Measurements from ENCODE around the gene MAZ. TPM values are rescaled to one million over a fixed set of nuclear protein-coding genes. Genes with fewer than 3 reads are reported as not detected.
A peak's percentile ranks its signal among the peaks of the same experiment; 100 is the strongest.

The MAZ gene
- polyA plus RNA-seq, 3 donors: 14.2 to 137 (median 18.8) TPM

DNA sequence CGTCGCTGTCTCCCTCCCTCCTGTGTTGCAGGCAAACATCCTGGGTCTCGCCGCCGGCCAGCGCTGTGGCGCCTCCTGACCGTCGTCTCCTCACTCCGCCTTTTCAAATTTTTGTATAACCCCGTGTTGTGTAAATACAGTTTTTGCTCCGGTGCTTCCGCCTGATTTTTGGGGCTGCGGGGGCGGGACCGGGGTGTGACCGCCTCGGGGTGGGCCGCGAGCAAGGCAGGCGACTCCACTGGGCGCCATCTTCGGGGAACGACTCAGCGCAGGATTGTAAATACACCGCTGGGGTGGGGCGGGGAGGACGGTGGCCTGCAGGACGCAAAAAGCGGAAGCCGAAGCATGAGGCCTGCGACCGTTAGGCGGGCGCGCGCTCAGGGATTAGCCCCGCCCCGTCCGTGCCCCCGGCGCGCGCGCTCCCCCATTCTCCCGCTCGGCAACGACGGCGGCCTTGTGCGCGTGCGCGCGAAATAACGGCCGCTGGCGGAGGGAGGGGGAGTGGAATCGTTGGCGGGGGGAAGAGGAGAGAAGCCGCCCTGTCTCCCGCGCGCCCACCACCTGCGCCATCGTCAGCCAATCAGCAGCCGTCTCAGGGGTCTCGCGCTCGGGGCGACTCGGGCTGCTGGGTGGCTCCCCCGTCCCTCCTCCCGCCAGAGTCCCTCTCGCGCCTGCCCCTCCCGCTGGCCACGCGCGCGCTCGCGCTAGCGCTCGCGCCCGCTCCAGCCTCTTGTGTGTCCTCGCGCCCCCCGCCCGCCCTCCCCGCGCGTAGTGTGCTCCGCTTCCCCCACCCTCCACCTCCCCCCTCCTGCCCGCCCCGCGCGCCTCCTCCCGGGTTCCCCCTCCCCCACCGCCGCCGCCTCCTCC, 864 bp upstream of the MAZ start:
- peak overlapping the region; percentile 85 for H2AFZ ChIP-seq (ENCODE audit: insufficient read depth, low read depth, low read length, poor library complexity, severe bottlenecking)
- H3K4me2 ChIP-seq (replicated peaks; ENCODE audit: extremely low read depth, low read length, poor library complexity, severe bottlenecking): peak overlapping the region; percentile 84
- Mint-ChIP-seq H3K27me3 (ENCODE audit: low read depth in 3 of 3) (peaks cover 0 to 4% (median 2%) of the 10 kb centered on the region in 3 donors), H3K4me3 (peak overlapping the region; percentile 99), H3K9me3 (peaks cover 0 to 1% (median 0%) of the 10 kb centered on the region in 7 donors), H3K4me1 (peaks cover 38% of the 10 kb centered on the region), H3K27ac (peak overlapping the region; percentile 95 to 99 (median 97)), H3K36me3 (peaks cover 29 to 42% of the 10 kb centered on the region in 2 donors)
- H3K9me3 ChIP-seq (replicated peaks in 1 of 2; ENCODE audit: control insufficient read depth in 1 of 2, insufficient read depth in 1 of 2, low read length in 2 of 2): no peaks in the 10 kb centered on the region
- intact Hi-C loops (cut with micrococcal nuclease): loop anchor here in 1 of 2 donors (2.0 to 5.0 kb wide), 3 partner anchors 15 to 57 kb away; partner anchors contain the start of genes CDIPT and KIF22
- WGBS (ENCODE audit: insufficient coverage): under 1% methylated on average over 71 of the region's 103 CpGs
- H3K36me3 ChIP-seq (replicated peaks in 1 of 2; ENCODE audit: control insufficient read depth in 1 of 2, insufficient read depth in 2 of 2, low read length in 2 of 2): peaks cover 18 to 40% of the 10 kb centered on the region in 2 donors
- peaks cover 27% of the 10 kb centered on the region for H3K79me2 ChIP-seq (ENCODE audit: insufficient read depth, low read length)
- TF ChIP-seq, protein P1, sequence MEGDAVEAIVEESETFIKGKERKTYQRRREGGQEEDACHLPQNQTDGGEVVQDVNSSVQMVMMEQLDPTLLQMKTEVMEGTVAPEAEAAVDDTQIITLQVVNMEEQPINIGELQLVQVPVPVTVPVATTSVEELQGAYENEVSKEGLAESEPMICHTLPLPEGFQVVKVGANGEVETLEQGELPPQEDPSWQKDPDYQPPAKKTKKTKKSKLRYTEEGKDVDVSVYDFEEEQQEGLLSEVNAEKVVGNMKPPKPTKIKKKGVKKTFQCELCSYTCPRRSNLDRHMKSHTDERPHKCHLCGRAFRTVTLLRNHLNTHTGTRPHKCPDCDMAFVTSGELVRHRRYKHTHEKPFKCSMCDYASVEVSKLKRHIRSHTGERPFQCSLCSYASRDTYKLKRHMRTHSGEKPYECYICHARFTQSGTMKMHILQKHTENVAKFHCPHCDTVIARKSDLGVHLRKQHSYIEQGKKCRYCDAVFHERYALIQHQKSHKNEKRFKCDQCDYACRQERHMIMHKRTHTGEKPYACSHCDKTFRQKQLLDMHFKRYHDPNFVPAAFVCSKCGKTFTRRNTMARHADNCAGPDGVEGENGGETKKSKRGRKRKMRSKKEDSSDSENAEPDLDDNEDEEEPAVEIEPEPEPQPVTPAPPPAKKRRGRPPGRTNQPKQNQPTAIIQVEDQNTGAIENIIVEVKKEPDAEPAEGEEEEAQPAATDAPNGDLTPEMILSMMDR (IDR thresholded peaks at IDR 0.05): no peak
- peak; percentile 96 to 98 (median 97) for DNase-seq
- peaks cover 45 to 52% of the 10 kb centered on the region in 2 donors for H3K4me1 ChIP-seq (ENCODE audit: control insufficient read depth in 1 of 2, insufficient read depth in 2 of 2, low read length in 2 of 2)
- peak overlapping the region; percentile 69 to 86 for H3K27ac ChIP-seq (ENCODE audit: low read depth in 1 of 2, low read length in 2 of 2)
- H4K20me1 ChIP-seq (ENCODE audit: insufficient read depth, low read length): peaks cover 29% of the 10 kb centered on the region
- peak overlapping the region; percentile 79 for H3K9ac ChIP-seq (ENCODE audit: insufficient read depth, low read length, poor library complexity, severe bottlenecking)
- H3K4me3 ChIP-seq (replicated peaks in 1 of 3; ENCODE audit: low read depth in 2 of 3, low read length in 3 of 3): peak overlapping the region; percentile 55 to 88 (median 79)
- H3K27me3 ChIP-seq (ENCODE audit: control insufficient read depth in 2 of 2, insufficient read depth in 2 of 2, low read length in 2 of 2): no peaks in the 10 kb centered on the region

DNA sequence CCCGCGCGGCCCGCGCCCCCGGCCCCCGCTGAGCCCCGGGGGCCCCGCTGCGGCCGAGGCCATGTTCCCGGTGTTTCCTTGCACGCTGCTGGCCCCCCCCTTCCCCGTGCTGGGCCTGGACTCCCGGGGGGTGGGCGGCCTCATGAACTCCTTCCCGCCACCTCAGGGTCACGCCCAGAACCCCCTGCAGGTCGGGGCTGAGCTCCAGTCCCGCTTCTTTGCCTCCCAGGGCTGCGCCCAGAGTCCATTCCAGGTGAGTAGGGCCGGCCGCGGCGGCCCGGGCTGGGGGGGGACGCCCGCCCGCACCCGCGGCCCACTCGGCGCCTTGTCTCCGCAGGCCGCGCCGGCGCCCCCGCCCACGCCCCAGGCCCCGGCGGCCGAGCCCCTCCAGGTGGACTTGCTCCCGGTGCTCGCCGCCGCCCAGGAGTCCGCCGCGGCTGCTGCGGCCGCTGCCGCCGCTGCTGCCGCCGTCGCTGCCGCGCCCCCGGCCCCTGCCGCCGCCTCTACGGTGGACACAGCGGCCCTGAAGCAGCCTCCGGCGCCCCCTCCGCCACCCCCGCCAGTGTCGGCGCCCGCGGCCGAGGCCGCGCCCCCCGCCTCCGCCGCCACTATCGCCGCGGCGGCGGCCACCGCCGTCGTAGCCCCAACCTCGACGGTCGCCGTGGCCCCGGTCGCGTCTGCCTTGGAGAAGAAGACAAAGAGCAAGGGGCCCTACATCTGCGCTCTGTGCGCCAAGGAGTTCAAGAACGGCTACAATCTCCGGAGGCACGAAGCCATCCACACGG, 504 bp downstream of the MAZ start:
- Histone ChIP-seq H3K27me3 (ENCODE audit: control insufficient read depth in 2 of 2, insufficient read depth in 2 of 2, low read length in 2 of 2) (peaks cover 0 to 5% of the 10 kb centered on the region in 2 donors), H3K9me3 (replicated peaks in 1 of 2; ENCODE audit: control insufficient read depth in 1 of 2, insufficient read depth in 1 of 2, low read length in 2 of 2) (no peaks in the 10 kb centered on the region), H3K9ac (ENCODE audit: insufficient read depth, low read length, poor library complexity, severe bottlenecking) (peak overlapping the region; percentile 63), H2AFZ (ENCODE audit: insufficient read depth, low read depth, low read length, poor library complexity, severe bottlenecking) (peak overlapping the region; percentile 56), H3K4me1 (ENCODE audit: control insufficient read depth in 1 of 2, insufficient read depth in 2 of 2, low read length in 2 of 2) (peaks cover 58 to 66% of the 10 kb centered on the region in 2 donors), H3K79me2 (ENCODE audit: insufficient read depth, low read length) (peaks cover 27% of the 10 kb centered on the region), H3K36me3 (replicated peaks in 1 of 2; ENCODE audit: control insufficient read depth in 1 of 2, insufficient read depth in 2 of 2, low read length in 2 of 2) (peaks cover 13 to 30% of the 10 kb centered on the region in 2 donors), H3K4me2 (replicated peaks; ENCODE audit: extremely low read depth, low read length, poor library complexity, severe bottlenecking) (peak overlapping the region; percentile 76), H3K4me3 (replicated peaks in 1 of 3; ENCODE audit: low read depth in 2 of 3, low read length in 3 of 3) (peak overlapping the region; percentile 43 to 78 (median 68)), H4K20me1 (ENCODE audit: insufficient read depth, low read length) (peaks cover 36% of the 10 kb centered on the region), H3K27ac (ENCODE audit: low read depth in 1 of 2, low read length in 2 of 2) (peak overlapping the region; percentile 84)
- peak overlapping the region; percentile 85 to 96 (median 93) for H3K27ac Mint-ChIP-seq
- peaks cover 20 to 31% of the 10 kb centered on the region in 2 donors for H3K36me3 Mint-ChIP-seq
- peaks cover 50% of the 10 kb centered on the region for H3K4me1 Mint-ChIP-seq
- TF ChIP-seq, protein P1 (IDR thresholded peaks at IDR 0.05): no peak
- under 1% methylated on average over 99 of the region's 99 CpGs for WGBS (ENCODE audit: insufficient coverage)
- peaks cover 0 to 5% (median 0%) of the 10 kb centered on the region in 7 donors for H3K9me3 Mint-ChIP-seq
- intact Hi-C loops (cut with micrococcal nuclease): loop anchor here in 1 of 2 donors (5.0 kb wide), 1 partner anchor 40 kb away; no protein-coding TSS in a partner anchor
- peak overlapping the region; percentile 76 to 89 for H3K4me3 Mint-ChIP-seq
- DNase-seq: no peak
- H3K27me3 Mint-ChIP-seq (ENCODE audit: low read depth in 3 of 3): peaks cover 6 to 10% (median 8%) of the 10 kb centered on the region in 3 donors

Measured in CD14-positive monocyte (primary cell).